Measurements from ENCODE around the gene PELO.
"Not testable (repeated sequence)": the region's sequence is repeated elsewhere in the genome, so short reads cannot be mapped to it uniquely, and the experiment has no call there.

PELO gene

DNA sequence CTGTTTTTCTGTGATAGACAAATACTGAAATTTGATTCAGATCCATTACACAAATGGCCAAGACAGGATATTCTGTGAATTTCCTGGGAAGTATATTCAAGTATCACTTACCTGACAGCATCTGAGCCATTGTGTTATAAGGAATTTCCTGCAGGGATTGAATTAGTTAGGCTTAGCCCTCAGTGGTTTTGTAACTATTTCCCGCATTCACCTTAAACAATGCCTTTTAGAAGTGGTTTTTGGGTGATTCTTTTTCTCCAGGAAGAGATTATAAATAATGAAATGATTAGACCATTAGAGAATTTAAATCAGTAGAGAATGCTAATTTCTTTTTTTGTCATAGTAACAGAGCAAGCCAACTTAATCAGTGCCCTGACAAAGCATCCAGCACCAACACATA, 30.6 kb downstream of the PELO start:
- ChIA-PET CTCF (no interaction called here), POLR2A (no interaction called here)
- H3K36me3 ChIP-seq (ENCODE audit: control insufficient read depth in 2 of 2, insufficient read depth in 1 of 2, low read length in 2 of 2), result no peaks in the 10 kb centered on the region
- 0 out of 2 replicates have a peak, but pooled peaks cover 5% of the 10 kb centered on the region for H3K4me1 ChIP-seq (ENCODE audit: control insufficient read depth, insufficient read depth, low read length)
- no peak overlapping the region for H3K27ac ChIP-seq (ENCODE audit: extremely low read depth, low read depth, low read length)
- no peaks in the 10 kb centered on the region for H3K9me3 ChIP-seq (ENCODE audit: control insufficient read depth, insufficient read depth, low read depth, low read length)
- TF ChIP-seq ZNF266 (tag by site-specific recombination; IDR thresholded peaks at IDR 0.05; ENCODE audit: low read depth) (no peak), ZBTB17 (tag by site-specific recombination; IDR thresholded peaks at IDR 0.05) (no peak), ZNF2 (tag by site-specific recombination; IDR thresholded peaks at IDR 0.05) (no peak), ZBTB21 (tag by site-specific recombination; IDR thresholded peaks at IDR 0.05) (no peak), SCRT2 (tag by site-specific recombination; IDR thresholded peaks at IDR 0.05) (no peak)
- TF ChIP-seq, protein P1, sequence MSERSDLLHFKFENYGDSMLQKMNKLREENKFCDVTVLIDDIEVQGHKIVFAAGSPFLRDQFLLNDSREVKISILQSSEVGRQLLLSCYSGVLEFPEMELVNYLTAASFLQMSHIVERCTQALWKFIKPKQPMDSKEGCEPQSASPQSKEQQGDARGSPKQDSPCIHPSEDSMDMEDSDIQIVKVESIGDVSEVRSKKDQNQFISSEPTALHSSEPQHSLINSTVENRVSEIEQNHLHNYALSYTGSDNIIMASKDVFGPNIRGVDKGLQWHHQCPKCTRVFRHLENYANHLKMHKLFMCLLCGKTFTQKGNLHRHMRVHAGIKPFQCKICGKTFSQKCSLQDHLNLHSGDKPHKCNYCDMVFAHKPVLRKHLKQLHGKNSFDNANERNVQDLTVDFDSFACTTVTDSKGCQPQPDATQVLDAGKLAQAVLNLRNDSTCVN (tag by site-specific recombination; optimal IDR thresholded peaks at IDR 0.05), result no peak
- H3K4me3 ChIP-seq (ENCODE audit: low read depth, low read length), result no peak overlapping the region

DNA sequence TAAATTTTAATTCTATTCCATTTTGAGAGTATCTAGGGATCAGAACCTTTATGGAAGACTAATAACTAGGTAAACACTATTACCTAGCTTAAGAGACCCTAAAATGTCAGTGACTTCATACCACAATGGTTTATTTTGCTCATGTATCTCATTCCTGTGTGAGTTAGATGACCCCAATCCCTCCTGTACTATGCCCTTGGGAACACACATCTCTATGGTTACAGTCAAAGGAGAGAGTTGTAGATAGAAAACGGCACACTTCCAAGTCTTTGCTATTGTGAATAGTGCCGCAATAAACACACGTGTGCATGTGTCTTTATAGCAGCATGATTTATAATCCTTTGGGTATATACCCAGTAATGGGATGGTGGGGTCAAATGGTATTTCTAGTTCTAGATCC, 31.1 kb downstream of the PELO start:
- POLR2A ChIA-PET, result not testable (repeated sequence)

DNA sequence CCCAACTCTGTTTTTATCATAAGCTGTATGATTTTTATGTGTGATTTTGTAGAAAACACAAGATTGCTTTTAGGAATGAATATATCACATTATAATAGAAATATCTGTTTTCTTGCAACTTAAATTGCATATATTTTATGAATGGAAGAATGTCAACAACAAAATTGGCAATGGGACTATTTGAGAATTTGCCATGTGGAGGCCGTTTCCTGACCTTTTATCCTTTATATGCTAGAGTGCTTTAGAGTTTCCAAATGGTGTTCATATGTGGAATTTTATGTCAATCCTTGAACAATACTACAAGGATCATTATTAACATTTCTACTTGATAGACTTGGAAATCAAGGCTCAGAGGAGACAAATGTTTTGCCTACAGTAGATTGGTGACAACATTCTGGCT, 34.2 kb downstream of the PELO start:
- ChIA-PET POLR2A (no interaction called here), CTCF (interaction anchor here (0.7 kb wide), 1 partner anchor 41 kb away, joined by 3 read pairs; no protein-coding TSS in a partner anchor)
- no peak overlapping the region for H3K27ac ChIP-seq (ENCODE audit: extremely low read depth, low read depth, low read length)
- TF ChIP-seq ZNF660 (tag by site-specific recombination; IDR thresholded peaks at IDR 0.05) (no peak), ZNF654 (tag by site-specific recombination; IDR thresholded peaks at IDR 0.05; ENCODE audit: low read depth) (no peak), ZSCAN16 (tag by site-specific recombination; IDR thresholded peaks at IDR 0.05) (no peak), BCL11A (tag by site-specific recombination; IDR thresholded peaks at IDR 0.05; ENCODE audit: low read depth) (no peak), ZNF843 (tag by site-specific recombination; IDR thresholded peaks at IDR 0.05) (no peak), ZNF211 (tag by site-specific recombination; IDR thresholded peaks at IDR 0.05; ENCODE audit: low read depth) (no peak), ZNF335 (tag by site-specific recombination; conservative IDR thresholded peaks at IDR 0.05) (no peak), ZNF157 (tag by site-specific recombination; IDR thresholded peaks at IDR 0.05) (no peak), SP7 (tag by site-specific recombination; IDR thresholded peaks at IDR 0.05) (no peak), ZNF114 (tag by site-specific recombination; IDR thresholded peaks at IDR 0.05) (no peak), SCRT1 (tag by site-specific recombination; IDR thresholded peaks at IDR 0.05; ENCODE audit: borderline replicate concordance) (no peak), WT1 (tag by site-specific recombination; IDR thresholded peaks at IDR 0.05) (no peak)
- TF ChIP-seq, protein P2, sequence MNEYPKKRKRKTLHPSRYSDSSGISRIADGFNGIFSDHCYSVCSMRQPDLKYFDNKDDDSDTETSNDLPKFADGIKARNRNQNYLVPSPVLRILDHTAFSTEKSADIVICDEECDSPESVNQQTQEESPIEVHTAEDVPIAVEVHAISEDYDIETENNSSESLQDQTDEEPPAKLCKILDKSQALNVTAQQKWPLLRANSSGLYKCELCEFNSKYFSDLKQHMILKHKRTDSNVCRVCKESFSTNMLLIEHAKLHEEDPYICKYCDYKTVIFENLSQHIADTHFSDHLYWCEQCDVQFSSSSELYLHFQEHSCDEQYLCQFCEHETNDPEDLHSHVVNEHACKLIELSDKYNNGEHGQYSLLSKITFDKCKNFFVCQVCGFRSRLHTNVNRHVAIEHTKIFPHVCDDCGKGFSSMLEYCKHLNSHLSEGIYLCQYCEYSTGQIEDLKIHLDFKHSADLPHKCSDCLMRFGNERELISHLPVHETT (tag by site-specific recombination; IDR thresholded peaks at IDR 0.05), result no peak
- TF ChIP-seq, protein P3, sequence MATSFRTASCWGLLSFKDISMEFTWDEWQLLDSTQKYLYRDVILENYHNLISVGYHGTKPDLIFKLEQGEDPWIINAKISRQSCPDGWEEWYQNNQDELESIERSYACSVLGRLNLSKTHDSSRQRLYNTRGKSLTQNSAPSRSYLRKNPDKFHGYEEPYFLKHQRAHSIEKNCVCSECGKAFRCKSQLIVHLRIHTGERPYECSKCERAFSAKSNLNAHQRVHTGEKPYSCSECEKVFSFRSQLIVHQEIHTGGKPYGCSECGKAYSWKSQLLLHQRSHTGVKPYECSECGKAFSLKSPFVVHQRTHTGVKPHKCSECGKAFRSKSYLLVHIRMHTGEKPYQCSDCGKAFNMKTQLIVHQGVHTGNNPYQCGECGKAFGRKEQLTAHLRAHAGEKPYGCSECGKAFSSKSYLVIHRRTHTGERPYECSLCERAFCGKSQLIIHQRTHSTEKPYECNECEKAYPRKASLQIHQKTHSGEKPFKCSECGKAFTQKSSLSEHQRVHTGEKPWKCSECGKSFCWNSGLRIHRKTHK (tag by site-specific recombination; IDR thresholded peaks at IDR 0.05), result no peak
- H3K36me3 ChIP-seq (ENCODE audit: control insufficient read depth in 2 of 2, insufficient read depth in 1 of 2, low read length in 2 of 2), result no peaks in the 10 kb centered on the region
- H3K4me3 ChIP-seq (ENCODE audit: low read depth, low read length), result no peak overlapping the region
- 0 out of 2 replicates have a peak, but pooled peaks cover 5% of the 10 kb centered on the region for H3K4me1 ChIP-seq (ENCODE audit: control insufficient read depth, insufficient read depth, low read length)
- no peaks in the 10 kb centered on the region for H3K9me3 ChIP-seq (ENCODE audit: control insufficient read depth, insufficient read depth, low read depth, low read length)

More for the DNA sequence above, 31.1 kb downstream of the PELO start:
- H3K9me3 ChIP-seq (ENCODE audit: control insufficient read depth, insufficient read depth, low read depth, low read length); CTCF ChIA-PET; H3K4me1 ChIP-seq (ENCODE audit: control insufficient read depth, insufficient read depth, low read length); H3K27ac ChIP-seq (ENCODE audit: extremely low read depth, low read depth, low read length); H3K36me3 ChIP-seq (ENCODE audit: control insufficient read depth in 2 of 2, insufficient read depth in 1 of 2, low read length in 2 of 2); H3K4me3 ChIP-seq (ENCODE audit: low read depth, low read length): not testable (repeated sequence)

Data from HEK293 (cell line).